HG03378 (cell line): ENCODE results near the gene TRPM4.
"Not testable (repeated sequence)": the region's sequence is repeated elsewhere in the genome, so short reads cannot be mapped to it uniquely, and the experiment has no call there.

Experiments used
- ATAC-seq: cut with Tn5 transposase; IDR thresholded peaks from one replicate; pipeline ENCODE4 v1.9.1; 2021; ENCODE audit warnings: mild to moderate bottlenecking, moderate library complexity; ENCODE audit not compliant: unreplicated experiment

Gene TRPM4

DNA sequence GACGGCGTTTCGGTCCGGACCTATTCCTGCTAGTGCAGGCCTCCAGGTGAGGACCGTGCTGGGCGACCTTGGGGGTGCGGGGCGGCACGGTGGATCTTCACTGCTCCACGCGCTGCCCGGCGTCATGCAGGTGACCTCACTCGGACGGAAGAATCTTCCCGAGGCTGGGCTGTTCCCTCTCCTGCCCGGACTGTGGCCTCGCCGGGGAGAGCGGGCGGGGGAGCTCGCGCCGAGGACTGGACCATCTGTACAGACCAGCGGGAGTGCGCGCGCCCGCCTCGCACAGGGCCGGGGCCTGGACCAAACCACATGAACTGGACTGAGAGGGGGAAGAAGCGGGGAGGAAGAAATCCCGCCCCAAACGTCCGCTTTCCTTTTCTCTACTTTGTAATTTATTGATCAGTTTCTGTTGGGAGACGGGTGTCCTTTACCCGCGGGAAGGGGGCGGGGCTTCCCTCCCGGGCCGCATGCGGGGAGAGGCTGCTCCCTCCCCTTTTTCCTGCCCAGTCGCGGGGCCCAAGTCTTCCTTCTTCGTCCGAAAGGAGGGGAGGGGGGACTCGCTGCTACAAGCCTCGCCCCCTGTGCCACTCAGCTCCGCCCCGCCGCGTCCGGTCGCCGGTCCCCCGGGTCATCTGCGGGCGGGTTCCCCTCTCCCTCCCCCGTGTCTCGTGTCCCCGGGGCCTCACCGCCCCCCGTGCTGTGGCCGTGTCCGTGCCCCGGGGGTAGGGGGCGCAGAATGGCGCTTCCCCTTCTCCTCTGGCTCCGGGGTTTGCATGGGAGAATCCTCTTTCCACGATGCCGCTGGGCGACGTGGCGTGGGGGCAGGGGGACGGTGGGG, 7.3 kb upstream of the TRPM4 start:
- no peak for ATAC-seq

DNA sequence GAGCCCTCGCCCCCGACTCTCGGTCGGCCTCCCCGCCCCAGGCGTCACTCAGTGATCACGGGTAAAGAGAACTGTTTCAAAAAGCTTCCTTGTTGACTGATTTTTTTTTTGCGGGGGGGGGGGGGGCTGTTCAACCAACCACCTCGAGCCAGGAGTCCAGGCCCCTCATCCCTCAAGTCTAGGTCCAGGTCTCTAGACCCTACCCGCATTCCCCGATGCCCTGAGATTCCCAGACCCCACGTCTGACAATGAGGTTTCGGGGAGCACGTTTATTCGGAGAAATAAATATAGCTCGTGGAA, 6.7 kb upstream of the TRPM4 start:
- no peak for ATAC-seq

DNA sequence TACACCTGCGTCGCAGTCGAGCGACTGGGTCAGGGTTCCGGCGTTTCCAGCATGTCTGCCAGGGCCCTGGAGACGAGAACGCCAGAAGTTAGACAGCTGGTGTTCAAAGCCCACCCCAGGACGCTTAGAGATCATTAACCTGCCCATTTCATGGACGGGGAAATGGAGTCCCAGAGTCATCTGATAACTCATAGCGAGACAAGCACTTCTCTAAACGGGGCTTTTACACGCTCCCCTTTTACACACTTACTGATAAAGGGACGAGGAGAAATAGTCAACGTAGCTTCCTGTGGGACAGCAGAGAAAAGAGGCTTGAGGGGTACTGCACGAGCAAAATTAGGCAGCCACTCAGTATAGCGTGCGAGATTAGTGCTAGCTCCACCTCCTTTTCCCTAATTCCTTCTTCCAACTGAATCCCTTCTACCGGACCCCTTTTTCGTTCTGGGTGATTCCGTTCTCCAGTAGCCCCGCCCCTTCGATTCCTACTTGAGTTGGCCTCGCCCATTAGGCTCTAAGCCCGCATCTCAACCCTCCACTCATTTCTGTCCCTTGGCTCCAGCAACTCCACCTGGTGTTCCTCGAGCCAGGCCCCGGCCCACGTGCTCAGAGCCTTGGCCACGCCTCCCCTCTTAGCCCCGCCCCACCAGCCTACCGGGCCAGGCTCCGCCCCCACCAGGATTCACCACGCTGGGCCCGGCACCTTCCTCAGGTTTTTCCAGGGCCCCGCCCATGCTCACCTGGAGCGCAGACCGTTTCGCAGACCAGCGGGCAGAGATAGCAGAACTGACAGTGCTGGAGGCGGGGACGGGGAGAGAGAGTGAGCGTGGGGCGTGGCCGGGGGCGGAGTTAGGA, 6.1 kb upstream of the TRPM4 start:
- no peak for ATAC-seq

DNA sequence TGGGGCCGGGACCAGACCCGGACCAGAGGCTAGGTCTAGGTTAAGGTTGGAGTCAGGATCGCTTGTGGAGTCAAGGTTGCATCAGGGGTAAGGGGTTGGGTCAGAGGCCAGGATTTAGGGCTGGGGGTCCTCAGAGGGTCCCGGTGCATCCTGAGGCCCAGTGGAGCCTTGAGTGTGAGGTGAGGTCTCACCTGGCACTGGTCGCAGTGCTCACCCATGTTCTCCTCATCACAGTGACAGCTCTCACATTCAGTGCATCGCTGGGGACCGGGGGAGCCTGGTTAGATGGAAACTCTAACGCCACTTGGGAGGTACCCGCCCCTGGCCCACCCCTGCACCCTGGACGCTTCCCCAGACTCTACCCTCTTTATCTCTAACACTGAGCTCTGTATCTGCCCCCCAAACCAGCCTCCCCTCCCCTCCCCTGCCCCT, 5.5 kb upstream of the TRPM4 start:
- no peak for ATAC-seq

DNA sequence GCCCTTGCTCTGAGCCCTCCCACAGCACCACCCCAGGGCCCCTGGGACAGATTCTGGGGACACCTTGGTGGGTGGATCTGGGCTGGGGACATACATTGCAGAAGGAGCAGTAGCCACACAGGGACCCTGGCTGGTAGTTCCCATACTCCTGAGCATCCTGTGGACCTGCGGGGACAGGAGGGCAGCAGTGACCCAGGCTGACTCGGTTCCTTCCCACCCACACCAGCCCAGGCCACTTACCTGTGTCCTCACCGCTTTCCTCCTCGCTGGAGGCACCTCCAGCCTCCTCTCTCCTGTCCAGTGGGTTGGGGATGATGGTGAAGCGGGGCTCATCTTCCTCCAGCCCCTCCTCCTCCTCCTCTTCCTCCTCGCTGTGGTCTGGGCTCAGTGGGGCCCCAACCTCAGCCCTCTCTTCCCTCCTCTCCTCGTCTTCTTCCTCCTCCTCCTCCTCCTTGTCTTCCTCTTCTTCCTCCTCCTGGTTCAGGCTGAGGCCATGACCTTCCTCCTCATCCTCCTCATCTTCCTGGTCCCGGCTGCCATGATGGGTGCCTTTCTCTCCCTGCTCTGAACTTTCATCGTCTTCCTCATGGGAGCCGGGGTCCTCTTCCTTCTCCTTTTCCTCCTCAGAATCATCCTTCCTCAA, 4.3 kb upstream of the TRPM4 start:
- ATAC-seq: no peak

DNA sequence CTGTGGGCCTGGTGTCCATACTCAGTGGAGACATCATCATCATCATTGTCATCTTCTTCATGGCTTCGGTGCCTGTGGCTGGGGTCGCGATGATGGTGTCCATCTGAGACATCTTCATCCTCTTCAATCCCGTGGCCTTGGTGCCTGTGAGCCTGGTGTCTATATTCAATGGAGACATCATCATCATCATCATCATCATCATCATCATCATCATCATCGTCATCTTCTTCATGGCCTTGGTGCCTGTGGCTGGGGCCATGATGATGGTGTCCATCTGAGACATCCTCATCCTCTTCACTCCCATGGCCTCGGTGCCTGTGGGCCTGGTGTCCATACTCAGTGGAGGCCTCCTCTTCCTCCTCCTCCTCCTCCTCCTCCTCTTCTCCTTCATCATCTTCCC, 3.3 kb upstream of the TRPM4 start:
- no peak for ATAC-seq

DNA sequence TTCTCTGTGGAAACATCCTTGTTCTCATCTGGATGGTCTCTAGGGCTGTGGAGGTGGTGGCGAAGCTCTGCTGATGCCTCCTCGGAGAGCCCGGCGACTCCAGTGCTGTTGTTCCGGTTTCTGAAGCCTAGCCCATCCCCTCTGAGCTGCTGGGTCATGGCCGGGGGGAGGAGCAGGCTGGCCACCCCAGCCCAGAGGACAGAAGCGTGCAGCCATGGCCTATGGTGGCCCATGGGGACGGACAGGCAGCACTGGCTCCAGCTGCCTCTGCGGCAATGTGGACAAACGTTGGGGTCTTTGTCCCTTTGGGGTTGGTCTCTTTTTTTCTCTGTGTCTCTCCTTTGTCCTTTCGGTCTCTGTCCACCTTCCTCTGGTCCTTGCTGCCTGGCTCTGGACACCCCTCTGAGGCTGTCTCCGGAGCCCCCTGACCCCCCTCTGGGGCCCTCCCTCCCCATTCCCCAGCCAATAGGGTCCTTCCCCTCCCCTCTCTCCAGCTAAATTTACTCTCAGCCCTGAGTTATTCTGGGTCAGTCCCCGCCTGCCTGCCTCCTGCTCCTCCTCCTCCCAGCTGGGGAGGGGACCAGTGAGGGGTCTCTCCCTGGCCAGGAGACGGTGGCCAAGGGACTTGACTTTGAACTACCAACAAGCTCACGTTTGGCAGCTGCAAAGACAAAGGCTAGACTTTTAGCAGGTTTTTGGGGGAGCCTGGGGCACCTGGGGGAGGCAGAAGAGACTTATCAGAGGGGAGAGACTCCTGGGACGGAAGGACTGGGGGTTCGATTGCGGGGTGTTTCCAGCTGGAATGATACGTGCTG, 2.4 kb upstream of the TRPM4 start, which contains the start of gene HRC:
Gene HRC, minus strand, starts transcription at position 392 of the 815 bp plus-strand sequence. Its CDS starts 159 bp downstream, at position 233.
- ATAC-seq: no peak

DNA sequence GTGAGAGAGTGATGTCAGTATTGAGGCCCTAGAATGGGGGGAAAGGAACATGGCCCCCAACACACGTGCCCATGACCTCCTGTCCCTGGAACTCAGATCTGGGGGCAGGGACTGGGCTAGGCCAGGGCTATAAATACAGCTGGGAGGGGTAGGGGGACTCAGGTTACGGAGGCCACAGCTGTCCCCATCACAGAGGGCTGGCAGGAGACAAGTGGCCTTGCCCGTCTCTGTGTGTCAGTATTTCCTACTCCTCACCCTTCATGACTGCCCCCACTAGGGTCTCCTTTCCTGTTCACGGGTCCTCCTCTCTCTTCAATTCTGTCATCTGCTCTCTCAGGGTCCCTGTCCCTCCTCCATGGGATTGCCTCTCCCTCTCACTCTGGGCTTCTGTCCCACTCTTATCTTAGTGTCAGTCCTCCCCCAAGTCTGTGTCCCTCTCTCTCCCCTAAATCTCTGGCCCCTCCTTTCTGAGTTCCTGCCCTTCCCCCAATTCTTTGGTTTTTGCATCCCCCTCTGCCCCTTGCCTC, 1.7 kb upstream of the TRPM4 start:
- no peak for ATAC-seq

DNA sequence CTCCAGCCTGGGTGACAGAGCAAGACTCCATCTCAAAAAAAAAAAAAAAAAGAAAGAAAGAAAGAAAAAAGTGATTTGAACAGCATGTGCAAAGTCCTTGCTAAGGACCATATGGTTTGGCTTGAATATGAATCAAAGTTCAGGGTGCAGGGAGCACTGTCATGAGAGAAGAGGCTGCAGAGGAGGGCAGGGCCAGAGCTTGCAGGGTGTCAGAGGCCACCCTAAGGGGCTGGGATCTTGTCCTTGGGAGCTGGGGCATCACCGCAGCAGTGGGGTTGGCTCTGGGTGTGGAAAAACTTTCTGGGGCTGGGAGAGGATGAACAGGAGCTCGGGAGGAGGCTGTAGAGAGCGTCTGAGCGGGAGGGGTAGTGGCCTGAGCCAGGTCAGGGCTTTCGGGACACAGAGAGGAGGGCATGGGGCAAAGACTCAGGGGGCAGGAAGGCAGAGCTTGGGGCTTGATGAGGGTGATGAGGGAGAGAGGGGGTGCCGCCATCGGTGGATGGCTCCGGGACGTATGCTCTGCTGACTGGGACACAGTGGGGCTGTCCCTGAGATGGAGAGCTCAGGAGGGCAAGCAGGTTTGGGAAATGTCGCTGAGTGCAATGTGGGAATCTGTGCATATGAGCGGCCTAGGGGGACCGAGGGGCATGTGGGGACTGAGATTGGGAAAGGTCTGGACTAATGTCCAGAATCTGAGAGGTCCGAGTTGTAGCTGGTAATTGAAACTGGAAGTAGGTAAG, 3.0 kb downstream of the TRPM4 start:
- no peak for ATAC-seq

DNA sequence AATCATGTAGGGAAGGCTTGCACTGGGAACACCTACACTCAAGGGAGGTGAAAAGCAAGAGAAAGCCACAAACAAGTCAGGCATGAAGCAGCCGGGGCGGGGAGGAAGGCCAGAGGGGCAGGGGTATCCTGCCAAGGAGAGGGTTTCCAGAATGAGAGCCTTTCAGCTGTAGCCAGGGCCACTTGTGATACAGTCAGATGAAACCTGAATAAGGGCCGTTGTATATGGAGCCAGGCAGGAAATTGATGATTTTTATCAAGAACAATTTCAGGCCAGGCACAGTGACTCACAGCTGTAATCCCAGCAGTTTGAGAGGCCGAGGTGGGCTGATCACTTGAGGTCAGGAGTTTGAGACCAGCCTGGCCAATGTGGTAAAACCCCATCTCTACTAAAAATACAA, 4.4 kb downstream of the TRPM4 start:
- ATAC-seq: no peak

DNA sequence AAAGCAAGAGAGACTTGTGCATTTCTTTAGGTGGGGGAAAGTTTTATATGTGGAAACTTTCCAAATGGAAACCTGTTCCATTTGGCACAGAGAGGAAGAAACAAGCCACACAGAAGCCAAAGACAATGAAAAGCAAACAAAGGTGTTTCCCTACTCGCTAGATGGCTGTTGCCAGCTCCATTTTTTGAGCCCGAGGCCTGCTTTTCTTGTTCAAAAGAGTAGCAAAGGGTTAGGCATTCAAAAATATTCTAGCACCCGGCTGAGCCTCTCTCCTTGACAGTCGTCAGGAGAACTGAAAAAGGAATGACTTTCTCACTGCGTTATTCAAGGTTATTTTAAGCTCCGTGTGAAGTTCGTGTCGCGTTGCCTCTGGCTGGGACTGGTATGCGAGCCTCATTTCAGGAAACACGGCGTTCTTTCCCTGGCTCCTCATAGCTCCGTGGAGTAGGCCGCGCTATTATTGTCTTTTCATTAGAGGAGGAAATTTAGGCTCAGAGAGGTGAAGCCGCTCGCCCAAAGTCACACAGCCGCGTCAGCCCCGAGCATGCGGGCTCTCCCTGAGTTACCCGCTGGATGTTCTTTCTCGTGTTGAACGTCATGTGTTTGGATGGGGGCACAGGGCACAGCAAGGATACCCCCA, 7.6 kb downstream of the TRPM4 start:
- ATAC-seq: no peak

DNA sequence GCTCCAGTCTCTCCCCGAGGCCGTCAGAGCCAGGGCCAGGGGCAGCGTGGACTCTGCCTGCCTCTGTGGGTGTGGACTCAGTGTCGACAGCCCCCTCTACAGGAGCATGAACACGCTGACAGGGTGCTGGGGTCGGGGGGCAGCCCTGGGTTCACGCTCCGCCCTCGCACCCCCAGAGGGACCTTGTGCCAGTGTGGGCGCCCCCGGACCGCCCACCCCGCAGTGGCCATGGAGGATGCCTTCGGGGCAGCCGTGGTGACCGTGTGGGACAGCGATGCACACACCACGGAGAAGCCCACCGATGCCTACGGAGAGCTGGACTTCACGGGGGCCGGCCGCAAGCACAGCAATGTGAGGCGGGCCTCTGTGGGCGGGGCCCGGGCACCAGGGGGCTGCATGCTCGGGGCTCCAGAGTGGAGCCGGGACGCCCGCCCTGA, 8.3 kb downstream of the TRPM4 start:
- no peak for ATAC-seq

DNA sequence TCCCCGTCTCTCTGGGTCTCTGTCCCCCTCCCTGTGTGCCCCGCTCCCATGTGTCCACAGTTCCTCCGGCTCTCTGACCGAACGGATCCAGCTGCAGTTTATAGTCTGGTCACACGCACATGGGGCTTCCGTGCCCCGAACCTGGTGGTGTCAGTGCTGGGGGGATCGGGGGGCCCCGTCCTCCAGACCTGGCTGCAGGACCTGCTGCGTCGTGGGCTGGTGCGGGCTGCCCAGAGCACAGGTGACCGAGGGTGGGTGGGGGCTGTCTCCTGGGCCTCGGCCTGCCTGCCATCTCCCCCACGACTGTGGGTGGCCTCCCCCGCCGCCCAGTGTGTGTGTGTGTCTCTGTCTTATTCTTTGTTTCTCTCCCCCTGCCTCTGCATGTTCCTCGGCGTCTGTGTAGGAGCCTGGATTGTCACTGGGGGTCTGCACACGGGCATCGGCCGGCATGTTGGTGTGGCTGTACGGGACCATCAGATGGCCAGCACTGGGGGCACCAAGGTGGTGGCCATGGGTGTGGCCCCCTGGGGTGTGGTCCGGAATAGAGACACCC, 10.3 kb downstream of the TRPM4 start:
- ATAC-seq: no peak

DNA sequence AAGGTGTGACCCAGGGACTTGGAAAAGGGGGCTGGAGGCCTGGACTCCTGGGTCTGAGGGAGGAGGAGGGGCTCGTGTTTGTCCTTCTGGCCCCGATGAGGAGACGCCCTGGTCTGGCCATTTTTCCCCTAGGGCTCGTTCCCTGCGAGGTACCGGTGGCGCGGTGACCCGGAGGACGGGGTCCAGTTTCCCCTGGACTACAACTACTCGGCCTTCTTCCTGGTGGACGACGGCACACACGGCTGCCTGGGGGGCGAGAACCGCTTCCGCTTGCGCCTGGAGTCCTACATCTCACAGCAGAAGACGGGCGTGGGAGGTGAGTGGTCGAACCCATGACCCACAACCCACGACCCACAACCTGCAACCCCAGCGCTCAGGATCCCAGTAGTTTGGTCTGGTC, 10.8 kb downstream of the TRPM4 start:
- ATAC-seq: no peak

DNA sequence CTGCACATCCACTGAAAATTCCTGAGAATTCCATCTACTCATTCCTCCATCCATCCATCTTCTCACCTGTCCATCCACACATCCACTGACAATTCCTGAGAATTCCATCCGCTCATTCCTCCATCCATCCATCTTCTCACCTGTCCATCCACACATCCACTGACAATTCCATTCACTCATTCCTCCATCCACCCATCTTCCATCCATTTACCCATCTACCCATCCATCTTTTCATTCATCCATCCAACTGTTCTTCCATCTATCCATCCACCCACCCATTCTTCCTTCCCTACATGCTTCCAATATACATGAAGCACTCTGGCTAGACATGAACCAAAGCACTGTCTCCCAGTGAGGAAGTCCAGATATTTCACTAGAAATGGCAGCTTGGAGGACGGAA, 15.6 kb downstream of the TRPM4 start:
- no peak for ATAC-seq

DNA sequence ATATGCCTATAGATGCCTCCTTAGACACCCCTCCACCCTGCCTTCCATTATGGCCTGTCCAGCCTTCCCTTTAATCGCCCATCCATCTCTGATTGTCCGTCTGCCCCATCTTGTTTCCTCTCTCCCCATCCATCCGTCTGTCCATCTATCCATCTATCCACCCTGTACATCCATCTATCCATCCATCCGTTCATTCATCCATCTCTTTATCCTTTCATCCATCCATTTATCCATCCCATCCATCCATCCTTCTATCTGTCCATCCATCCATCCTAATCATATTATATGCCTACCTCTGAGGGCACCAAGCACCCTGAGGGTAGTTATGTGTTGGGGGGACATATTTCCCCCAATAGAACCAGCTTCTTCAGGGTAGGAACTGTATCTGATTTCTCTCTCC, 23.1 kb downstream of the TRPM4 start:
- ATAC-seq: no peak

DNA sequence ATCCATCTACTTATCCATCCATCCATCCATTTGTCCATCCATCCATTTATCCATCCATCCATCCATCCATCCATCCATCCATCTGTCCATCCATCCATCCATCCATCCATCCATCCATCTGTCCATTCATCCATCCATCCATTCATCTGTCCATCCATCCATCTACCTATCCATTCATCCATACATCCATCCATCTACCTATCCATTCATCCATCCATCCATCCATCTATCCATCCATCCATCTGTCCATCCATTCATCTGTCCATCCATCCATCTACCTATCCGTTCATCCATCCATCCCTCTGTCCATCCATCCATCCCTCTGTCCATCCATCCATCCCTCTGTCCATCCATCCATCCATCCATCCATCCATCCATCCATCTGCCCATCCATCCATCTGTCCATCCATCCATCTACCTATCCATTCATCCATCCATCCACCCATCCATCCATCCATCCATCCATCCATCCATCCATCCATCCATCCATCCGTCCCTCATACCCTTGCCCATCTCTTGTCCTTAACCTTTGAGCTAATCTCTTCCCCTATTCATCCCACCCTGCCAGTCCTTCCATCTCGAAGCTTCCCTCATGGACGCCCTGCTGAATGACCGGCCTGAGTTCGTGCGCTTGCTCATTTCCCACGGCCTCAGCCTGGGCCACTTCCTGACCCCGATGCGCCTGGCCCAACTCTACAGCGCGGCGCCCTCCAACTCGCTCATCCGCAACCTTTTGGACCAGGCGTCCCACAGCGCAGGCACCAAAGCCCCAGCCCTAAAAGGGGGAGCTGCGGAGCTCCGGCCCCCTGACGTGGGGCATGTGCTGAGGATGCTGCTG, 24.6 kb downstream of the TRPM4 start:
- not testable (repeated sequence) for ATAC-seq

DNA sequence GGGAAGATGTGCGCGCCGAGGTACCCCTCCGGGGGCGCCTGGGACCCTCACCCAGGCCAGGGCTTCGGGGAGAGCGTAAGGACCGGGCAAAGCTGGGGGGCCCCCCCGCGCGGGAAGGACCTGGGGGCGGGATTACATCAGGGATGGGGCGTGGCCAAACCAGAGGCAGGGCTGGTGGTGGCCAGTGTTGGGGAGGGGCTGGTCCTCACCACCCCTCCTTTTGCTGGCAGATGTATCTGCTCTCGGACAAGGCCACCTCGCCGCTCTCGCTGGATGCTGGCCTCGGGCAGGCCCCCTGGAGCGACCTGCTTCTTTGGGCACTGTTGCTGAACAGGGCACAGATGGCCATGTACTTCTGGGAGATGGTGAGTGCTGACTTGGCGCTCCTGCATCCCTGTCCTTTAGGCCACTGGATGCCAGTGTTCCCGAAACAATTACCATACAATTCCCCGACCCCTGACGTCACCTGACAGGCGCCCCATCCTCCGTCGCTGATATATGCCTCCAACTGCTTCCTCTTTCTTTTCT, 25.3 kb downstream of the TRPM4 start:
- ATAC-seq: no peak
